HCT116 (cell line): ENCODE data around the gene STAM2. TPM values are rescaled to one million over a fixed set of nuclear protein-coding genes. Genes with fewer than 3 reads are reported as not detected.

Experiments
- ATAC-seq: fragments of 200-7000 bp; cut with Tn5 transposase; 2 replicates; pipeline ENCODE4 v1.9.1; 2020; ENCODE audit warnings: mild to moderate bottlenecking, moderate library complexity
- BruUV-seq: library from RNA; stranded (reverse); fragments of 400-500 nt; replicated peaks from 2 replicates; lab custom pipeline; 2021; lab: Mats Ljungman, UMichigan
- CTCF ChIA-PET: fragments of 300-600 bp; sonication (Branson Sonifier 250); formaldehyde crosslinking; loops from one replicate; lab custom pipeline; 2021; ENCODE audit warnings: antibody characterized with exemption; lab: Charles Lee
- POLR2A ChIA-PET: fragments of 300-600, 350-600 bp; sonication (Branson Sonifier 250); formaldehyde crosslinking; loops from one replicate; lab custom pipeline; 2021; ENCODE audit warnings: antibody characterized with exemption; lab: Charles Lee
- RAD21 ChIA-PET, 2 experiments: fragments of 300-600 bp; sonication (Branson Sonifier 250); formaldehyde crosslinking; loops; one replicate each; lab custom pipeline; 2023; ENCODE audit warnings: low total read pairs in 2 of 2; ENCODE audit not compliant: uncharacterized antibody in 2 of 2, unreplicated experiment in 2 of 2, low non-redundant PET in 1 of 2; lab: Charles Lee
- DNase-seq: peaks from one replicate; pipeline ENCODE4 v3.0.0-alpha.2; 2010; ENCODE audit warnings: low read depth, low spot score
- H2AFZ ChIP-seq: fragments of 200-600 bp; shearing (Covaris generic), sonication (generic); 2 replicates; pipeline ENCODE4 v1.6.1; 2017; ENCODE audit warnings: low read depth, mixed run types, mixed read lengths, antibody characterized with exemption, low read length; ENCODE audit not compliant: poor library complexity, severe bottlenecking
- H3K27ac ChIP-seq: 2 replicates; pipeline ENCODE4 v1.5.1; 2012; ENCODE audit warnings: low read depth, low read length
- H3K27me3 ChIP-seq: fragments of 200-600 bp; sonication (generic); 2 replicates; pipeline ENCODE4 v1.6.1; 2016; ENCODE audit warnings: mixed run types, low read length, mixed read lengths; ENCODE audit not compliant: insufficient read depth
- H3K36me3 ChIP-seq, 2 experiments: fragments of 200-500 bp in 1 of 2; fragments of 200-600 bp in 1 of 2; sonication (Bioruptor generic) in 1 of 2; sonication (generic) in 1 of 2; 2 replicates each; pipeline versions ENCODE4 v1.5.1 to v1.6.1; 2014 to 2016; ENCODE audit warnings: low read length in 2 of 2, inconsistent platforms in 1 of 2, mixed read lengths in 1 of 2, mixed run types in 1 of 2; ENCODE audit not compliant: insufficient read depth in 2 of 2, control insufficient read depth in 1 of 2
- H3K4me1 ChIP-seq, 2 experiments: fragments of 200-600 bp in 1 of 2; sonication (generic) in 1 of 2; 2 replicates each; pipeline versions ENCODE4 v1.5.1 to v1.6.1; 2012 to 2017; ENCODE audit warnings: low read length in 2 of 2, inconsistent platforms in 1 of 2, mild to moderate bottlenecking in 1 of 2, mixed read lengths in 1 of 2, mixed run types in 1 of 2, moderate library complexity in 1 of 2; ENCODE audit not compliant: insufficient read depth in 2 of 2, control insufficient read depth in 1 of 2
- H3K4me2 ChIP-seq: fragments of 200-600 bp; sonication (generic); 2 replicates; pipeline ENCODE4 v1.6.1; 2017; ENCODE audit warnings: mixed run types, low read length, mixed read lengths
- H3K4me3 ChIP-seq, 2 experiments: fragments of 200-600 bp in 1 of 2; sonication (generic) in 1 of 2; replicated peaks in 1 of 2; 2 replicates each; pipeline ENCODE4 v1.5.1; 2011 to 2016; ENCODE audit warnings: low read length in 2 of 2, control low read depth in 1 of 2, low read depth in 1 of 2, mild to moderate bottlenecking in 1 of 2, mixed read lengths in 1 of 2, mixed run types in 1 of 2
- H3K79me2 ChIP-seq: fragments of 200-600 bp; sonication (generic); 2 replicates; pipeline ENCODE4 v1.6.1; 2017; ENCODE audit warnings: mild to moderate bottlenecking, mixed run types, low read length, moderate library complexity, mixed read lengths; ENCODE audit not compliant: insufficient read depth
- H3K9ac ChIP-seq: fragments of 200-600 bp; sonication (generic); 2 replicates; pipeline ENCODE4 v1.6.1; 2016; ENCODE audit warnings: low read length, mixed read lengths
- H3K9me2 ChIP-seq: fragments of 200-600 bp; sonication (generic), shearing (Covaris generic); 2 replicates; pipeline ENCODE4 v1.6.1; 2017; ENCODE audit warnings: mixed run types, mild to moderate bottlenecking, moderate library complexity; ENCODE audit not compliant: insufficient read depth
- H3K9me3 ChIP-seq, 2 experiments: fragments of 200-500 bp in 1 of 2; fragments of 200-600 bp in 1 of 2; sonication (Bioruptor generic) in 1 of 2; sonication (generic) in 1 of 2; 2 replicates each; pipeline ENCODE4 v1.6.1; 2014 to 2017; ENCODE audit warnings: low read length in 2 of 2, mixed read lengths in 2 of 2, inconsistent platforms in 1 of 2, low read depth in 1 of 2, mild to moderate bottlenecking in 1 of 2, mixed run types in 1 of 2, moderate library complexity in 1 of 2; ENCODE audit not compliant: control insufficient read depth in 1 of 2, insufficient read depth in 1 of 2
- H4K20me1 ChIP-seq: fragments of 200-600 bp; sonication (generic), shearing (Covaris generic); 2 replicates; pipeline ENCODE4 v1.6.1; 2017; ENCODE audit warnings: mixed run types, mild to moderate bottlenecking, moderate library complexity; ENCODE audit not compliant: insufficient read depth
- CBX3 ChIP-seq: IDR thresholded peaks from 2 replicates; pipeline ENCODE4 v1.6.1; 2012; ENCODE audit warnings: low read depth
- CTCF ChIP-seq, 3 experiments: fragments of 200-600 bp in 1 of 3; sonication (generic) in 1 of 3; IDR thresholded peaks in 2 of 3; conservative IDR thresholded peaks in 1 of 3; 2 replicates each; pipeline ENCODE4 v1.5.1; 2012 to 2017; ENCODE audit warnings: low read depth in 2 of 3, low read length in 2 of 3, antibody characterized with exemption in 1 of 3, borderline replicate concordance in 1 of 3, control low read depth in 1 of 3, mild to moderate bottlenecking in 1 of 3, mixed read lengths in 1 of 3, mixed run types in 1 of 3, moderate library complexity in 1 of 3; ENCODE audit not compliant: insufficient read depth in 1 of 3
- EGR1 ChIP-seq: IDR thresholded peaks from 2 replicates; pipeline ENCODE4 v1.6.1; 2012; ENCODE audit warnings: low read depth
- EZH2 ChIP-seq: fragments of 200-600 bp; sonication (generic); IDR thresholded peaks from 2 replicates; pipeline ENCODE4 v1.6.1; 2017; ENCODE audit warnings: antibody characterized with exemption, mixed run types
- FOSL1 ChIP-seq: IDR thresholded peaks from 2 replicates; pipeline ENCODE4 v1.6.1; 2012; ENCODE audit warnings: low read depth
- POLR2AphosphoS5 ChIP-seq: IDR thresholded peaks from 2 replicates; pipeline ENCODE4 v1.6.1; 2011; ENCODE audit warnings: mild to moderate bottlenecking, low read depth, low read length, moderate library complexity
- SIN3A ChIP-seq: IDR thresholded peaks from 2 replicates; pipeline ENCODE4 v1.6.1; 2012; ENCODE audit warnings: low read depth
- ZFX ChIP-seq: fragments of 450-650 bp; IDR thresholded peaks from 2 replicates; pipeline ENCODE4 v1.6.1; 2017
- intact Hi-C: fragments of 100-400 bp; cut with micrococcal nuclease; formaldehyde crosslinking; loops from 2 replicates; pipeline ENCODE4 v1.10.0; 2022
- total RNA-seq: library from RNA; stranded (reverse); gene quantifications from one replicate; pipeline ENCODE4 v1.2.1, GENCODE V29; 2021; ENCODE audit not compliant: unreplicated experiment

The STAM2 gene
- total RNA-seq, 1 experiment from 2014 or later, result 19.2 TPM

DNA sequence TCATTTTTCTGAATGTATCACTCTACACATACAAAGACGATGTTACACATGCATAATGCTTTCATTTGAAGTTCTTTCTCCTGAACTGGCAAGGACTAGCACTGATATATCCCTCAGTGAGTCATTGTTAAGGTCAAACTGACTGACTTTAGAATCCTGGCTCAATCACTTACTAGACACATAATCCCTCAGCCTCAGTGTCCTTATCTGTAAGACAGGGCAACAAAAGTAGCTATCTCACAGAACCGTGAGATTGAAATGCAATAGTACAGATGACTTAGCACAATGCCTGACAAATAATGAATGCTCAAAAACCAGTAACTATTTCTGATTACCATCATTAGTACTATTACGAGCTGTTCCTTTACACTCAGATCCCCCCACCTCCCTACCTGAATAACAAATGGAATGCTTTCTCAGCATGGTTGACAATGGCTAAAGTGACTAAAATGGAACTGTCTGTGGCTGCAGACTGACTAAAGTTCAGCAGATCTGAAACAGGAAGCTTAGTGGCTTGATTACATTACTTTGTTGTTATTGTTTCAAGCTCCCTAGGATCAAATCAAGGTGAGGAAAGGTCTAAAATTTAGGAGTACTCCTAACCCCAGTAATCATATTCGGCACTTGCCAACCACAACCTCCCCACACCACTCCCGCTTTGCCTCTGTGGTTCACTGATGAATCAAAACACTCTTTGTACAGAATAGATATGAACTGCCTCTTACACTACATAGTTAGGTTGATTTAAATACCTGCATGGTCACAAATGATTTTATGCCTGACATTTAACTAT is 40.9 kb downstream of the STAM2 start:
- ChIA-PET CTCF (no interaction called here), POLR2A (no interaction called here), RAD21 (no interaction called here)
- Histone ChIP-seq H3K79me2 (no peaks in the 10 kb centered on the region), H3K9ac (no peak overlapping the region), H3K27ac (no peak overlapping the region), H4K20me1 (no peaks in the 10 kb centered on the region), H3K9me3 (no peaks in the 10 kb centered on the region), H3K4me1 (no peaks in the 10 kb centered on the region), H3K4me3 (no peak overlapping the region), H2AFZ (no peak overlapping the region), H3K4me2 (no peak overlapping the region), H3K27me3 (no peaks in the 10 kb centered on the region), H3K9me2 (no peaks in the 10 kb centered on the region), H3K36me3 (no peaks in the 10 kb centered on the region)
- intact Hi-C loops, result no loop called here
- DNase-seq (no peak), ATAC-seq (no peak)
- TF ChIP-seq CTCF (IDR thresholded peaks at IDR 0.05 in 2 of 3, conservative IDR thresholded peaks at IDR 0.05 in 1 of 3; ENCODE audit: borderline replicate concordance in 1 of 3, insufficient read depth in 1 of 3, low read depth in 2 of 3, low read length in 2 of 3), result no peak
- TF ChIP-seq POLR2AphosphoS5, result no peak
- no peak for TF ChIP-seq FOSL1
- TF ChIP-seq EZH2, result no peak
- no peak for TF ChIP-seq EGR1
- no TSS peak for BruUV-seq

- H4K20me1 ChIP-seq, result no peaks in the 10 kb centered on the region
- H3K4me1 ChIP-seq, result no peaks in the 10 kb centered on the region
- TF ChIP-seq ZFX, result no peak
- TF ChIP-seq SIN3A, result no peak
- TF ChIP-seq CBX3, result no peak
- no peak for TF ChIP-seq FOSL1
- TF ChIP-seq, all 23 proteins: peak for 0
- Histone ChIP-seq H3K4me2 (no peak overlapping the region), H3K36me3 (no peaks in the 10 kb centered on the region), H3K27me3 (no peaks in the 10 kb centered on the region), H3K79me2 (no peaks in the 10 kb centered on the region), H3K27ac (no peak overlapping the region), H3K4me3 (no peak overlapping the region), H3K9me3 (no peaks in the 10 kb centered on the region), H2AFZ (no peak overlapping the region), H3K9me2 (no peaks in the 10 kb centered on the region), H3K9ac (no peak overlapping the region)
- no peak for ATAC-seq
- no peak for DNase-seq
- RAD21 ChIA-PET, result no interaction called here
- CTCF ChIA-PET, result no interaction called here
- POLR2A ChIA-PET, result no interaction called here
- BruUV-seq, result no TSS peak
- intact Hi-C loops, result no loop called here
Measured at GRCh38 chr2:152132306-152132705, 43.3 kb downstream of the STAM2 start.
